HL-60 (cell line): ENCODE results near the gene IGSF9.

Experiments used
- DNase-seq, 2 experiments: peaks; one replicate each; pipeline ENCODE4 v3.0.0-alpha.2; 2010 to 2020; ENCODE audit warnings: low read depth in 1 of 2, low spot score in 1 of 2
- H3K27ac ChIP-seq: fragments of 250-450 bp; sonication (Bioruptor Pico); replicated peaks from 2 replicates; pipeline ENCODE4 v1.5.1; 2020; ENCODE audit warnings: mild to moderate bottlenecking, moderate library complexity
- H3K27me3 ChIP-seq: fragments of 250-450 bp; sonication (Bioruptor Pico); 2 replicates; pipeline ENCODE4 v1.5.1; 2021; ENCODE audit warnings: mild to moderate bottlenecking, moderate library complexity; ENCODE audit not compliant: insufficient read depth, poor library complexity, severe bottlenecking
- H3K4me3 ChIP-seq: replicated peaks from 2 replicates; pipeline ENCODE4 v1.5.1; 2011; ENCODE audit warnings: mild to moderate bottlenecking, control low read depth, low read length; ENCODE audit not compliant: insufficient read depth
- CTCF ChIP-seq: IDR thresholded peaks from one replicate; pipeline ENCODE4 v1.5.1; 2011; ENCODE audit warnings: low read length, control low read depth, inconsistent platforms; ENCODE audit not compliant: insufficient read depth
- GABPA ChIP-seq: IDR thresholded peaks from 2 replicates; pipeline ENCODE4 v1.6.1; 2012; ENCODE audit warnings: low read depth
- POLR2AphosphoS5 ChIP-seq: IDR thresholded peaks from 2 replicates; pipeline ENCODE4 v1.6.1; 2012; ENCODE audit warnings: low read depth
- REST ChIP-seq: IDR thresholded peaks from 2 replicates; pipeline ENCODE4 v1.6.1; 2012; ENCODE audit warnings: low read depth; ENCODE audit not compliant: insufficient replicate concordance
- SPI1 ChIP-seq: IDR thresholded peaks from 2 replicates; pipeline ENCODE4 v1.6.1; 2012; ENCODE audit warnings: low read depth, mild to moderate bottlenecking, borderline replicate concordance
- long read RNA-seq: library from polyadenylated mRNA; unstranded; transcript quantifications from one replicate; pipeline ENCODE4 v2.0.0, GENCODE V29; 2020

Gene IGSF9
- long read RNA-seq = 0 reads

- Histone ChIP-seq H3K4me3 (no peak within 1 kb of the TSS), H3K27ac (no peak within 1 kb of the TSS), H3K27me3 (peaks cover 33% of the 10 kb centered on the region)
- TF ChIP-seq POLR2AphosphoS5 (no peak), GABPA (no peak), SPI1 (no peak), REST (no peak), CTCF (no peak)
- DNase-seq = no peak
Observed at GRCh38 chr1:159945483-159946241, at the start of gene IGSF9. TSS of gene IGSF9 (minus strand) at chr1:159945613. CDS start at chr1:159943454, 2,159 bp downstream.

GRCh38 chr1:159994896-159995295, 49.5 kb upstream of the IGSF9 start:
- Histone ChIP-seq H3K27me3 (peaks cover 7% of the 10 kb centered on the region), H3K27ac (no peak overlapping the region), H3K4me3 (no peak overlapping the region)
- TF ChIP-seq POLR2AphosphoS5 (no peak), CTCF (no peak), REST (no peak), SPI1 (no peak), GABPA (no peak)
- no peak for DNase-seq

- TF ChIP-seq SPI1 (no peak), GABPA (no peak), POLR2AphosphoS5 (no peak), REST (no peak), CTCF (no peak)
- Histone ChIP-seq H3K27ac (no peak overlapping the region), H3K4me3 (no peak overlapping the region), H3K27me3 (peaks cover 2% of the 10 kb centered on the region)
- DNase-seq = no peak
Observed at GRCh38 chr1:159993911-159994310, 48.5 kb upstream of the IGSF9 start.
